WTC11 (cell line): ENCODE data around the gene SPATA17. TPM values are rescaled to one million over a fixed set of nuclear protein-coding genes. Genes with fewer than 3 reads are reported as not detected.

Experiments used
- ATAC-seq: fragments of 200-7000 bp; cut with Tn5 transposase; 2 replicates; pipeline ENCODE4 v1.10.0; 2021; ENCODE audit warnings: mild to moderate bottlenecking, moderate library complexity
- CTCF ChIA-PET: fragments of 300-600 bp; sonication (Branson Sonifier 250); formaldehyde crosslinking; loops from one replicate; lab custom pipeline; 2021; ENCODE audit warnings: antibody characterized with exemption; lab: Charles Lee
- POLR2A ChIA-PET: fragments of 350-600 bp; sonication (Branson Sonifier 250); formaldehyde crosslinking; loops from one replicate; lab custom pipeline; 2021; ENCODE audit warnings: antibody characterized with exemption; lab: Charles Lee
- DNase-seq: peaks from one replicate; pipeline ENCODE4 v3.0.0; 2021; ENCODE audit warnings: low spot score
- H3K27ac Mint-ChIP-seq: 2 replicates; pipeline ENCODE4 v1.8.0; 2021; ENCODE audit warnings: mixed read lengths
- H3K27me3 Mint-ChIP-seq: 2 replicates; pipeline ENCODE4 v1.8.0; 2021; ENCODE audit warnings: low read depth, mild to moderate bottlenecking, moderate library complexity, mixed read lengths
- H3K36me3 Mint-ChIP-seq: 2 replicates; pipeline ENCODE4 v1.8.0; 2021; ENCODE audit warnings: mixed read lengths
- H3K4me1 Mint-ChIP-seq: 2 replicates; pipeline ENCODE4 v1.8.0; 2022; ENCODE audit warnings: mixed read lengths
- H3K4me3 Mint-ChIP-seq: 2 replicates; pipeline ENCODE4 v1.8.0; 2021; ENCODE audit warnings: mild to moderate bottlenecking, moderate library complexity, mixed read lengths
- H3K9me3 Mint-ChIP-seq: 2 replicates; pipeline ENCODE4 v1.8.0; 2021; ENCODE audit warnings: mixed read lengths
- AFF4 ChIP-seq: sonication (generic); formaldehyde crosslinking; IDR thresholded peaks from 2 replicates; pipeline ENCODE4 v1.8.1; 2023; ENCODE audit warnings: mild to moderate bottlenecking, missing genetic modification reagents, borderline replicate concordance
- ATF6 ChIP-seq: sonication (generic); formaldehyde crosslinking; IDR thresholded peaks from 2 replicates; pipeline ENCODE4 v1.8.1; 2023; ENCODE audit warnings: mild to moderate bottlenecking, missing genetic modification reagents
- MXD4 ChIP-seq: fragments of 250-450 bp; sonication (Bioruptor Pico); IDR thresholded peaks from 2 replicates; pipeline ENCODE4 v1.8.0; 2021; ENCODE audit warnings: mild to moderate bottlenecking, moderate library complexity, borderline replicate concordance
- NR1H2 ChIP-seq: sonication (generic); formaldehyde crosslinking; IDR thresholded peaks from 2 replicates; pipeline ENCODE4 v1.9.0; 2021; ENCODE audit warnings: mild to moderate bottlenecking, moderate library complexity, missing genetic modification reagents
- NR2C2 ChIP-seq: sonication (generic); formaldehyde crosslinking; IDR thresholded peaks from 2 replicates; pipeline ENCODE4 v1.8.0; 2022; ENCODE audit warnings: mild to moderate bottlenecking, missing genetic modification reagents
- PRDM15 ChIP-seq: sonication (generic); formaldehyde crosslinking; IDR thresholded peaks from 2 replicates; pipeline ENCODE4 v1.8.0; 2022; ENCODE audit warnings: missing genetic modification reagents
- PRRX2 ChIP-seq: fragments of 250-450 bp; sonication (Bioruptor Pico); IDR thresholded peaks from 2 replicates; pipeline ENCODE4 v1.8.0; 2021; ENCODE audit warnings: mild to moderate bottlenecking
- TCF7 ChIP-seq: sonication (generic); formaldehyde crosslinking; IDR thresholded peaks from 2 replicates; pipeline ENCODE4 v1.8.0; 2022; ENCODE audit warnings: mild to moderate bottlenecking, low read depth, missing genetic modification reagents, moderate library complexity
- TEAD4 ChIP-seq: sonication (generic); formaldehyde crosslinking; IDR thresholded peaks from 2 replicates; pipeline ENCODE4 v1.8.0; 2022; ENCODE audit warnings: mild to moderate bottlenecking, missing genetic modification reagents
- USF1 ChIP-seq: sonication (generic); formaldehyde crosslinking; IDR thresholded peaks from 2 replicates; pipeline ENCODE4 v1.8.0; 2022; ENCODE audit warnings: mild to moderate bottlenecking, missing genetic modification reagents
- ZNF121 ChIP-seq: sonication (generic); formaldehyde crosslinking; IDR thresholded peaks from 2 replicates; pipeline ENCODE4 v1.8.0; 2023; ENCODE audit warnings: missing genetic modification reagents
- ZNF281 ChIP-seq: sonication (generic); formaldehyde crosslinking; IDR thresholded peaks from 2 replicates; pipeline ENCODE4 v1.8.0; 2023; ENCODE audit warnings: mild to moderate bottlenecking, missing genetic modification reagents
- ZNF423 ChIP-seq: fragments of 250-450 bp; sonication (Bioruptor Pico); IDR thresholded peaks from 2 replicates; pipeline ENCODE4 v2.1.2; 2022; ENCODE audit warnings: mild to moderate bottlenecking, moderate library complexity
- ZNF671 ChIP-seq: fragments of 250-450 bp; sonication (Bioruptor Pico); IDR thresholded peaks from 2 replicates; pipeline ENCODE4 v1.8.0; 2021; ENCODE audit warnings: mild to moderate bottlenecking
- ZSCAN18 ChIP-seq: fragments of 250-450 bp; sonication (Bioruptor Pico); IDR thresholded peaks from 2 replicates; pipeline ENCODE4 v2.1.2; 2022; ENCODE audit warnings: mild to moderate bottlenecking, moderate library complexity
- total RNA-seq: library from RNA; stranded (reverse); gene quantifications from 3 replicates; pipeline ENCODE4 v1.2.3, GENCODE V29; 2021

The SPATA17 gene
- total RNA-seq, 1 experiment from 2014 or later: 1.3 TPM

GRCh38 chr1:217703326-217703725 is 72.2 kb downstream of the SPATA17 start (continued):
- TF ChIP-seq PRDM15 (CRISPR knock-in tag): no peak
- TF ChIP-seq ZNF121 (CRISPR knock-in tag): no peak
- TF ChIP-seq TCF7: no peak
- TF ChIP-seq NR2C2 (CRISPR knock-in tag): no peak

- peaks cover 5% of the 10 kb centered on the region for H3K4me1 Mint-ChIP-seq
- DNase-seq (no peak), ATAC-seq (no peak)
- no peak overlapping the region for H3K4me3 Mint-ChIP-seq
- TF ChIP-seq ZNF671: no peak
- TF ChIP-seq ZNF423 (CRISPR knock-in tag): no peak
- no peak for TF ChIP-seq TEAD4 (CRISPR knock-in tag)
- no peak for TF ChIP-seq ZSCAN18 (CRISPR knock-in tag)
- no peak for TF ChIP-seq ZNF281 (CRISPR knock-in tag)
- no peak for TF ChIP-seq AFF4 (CRISPR knock-in tag)
- TF ChIP-seq NR1H2: no peak
- TF ChIP-seq USF1 (CRISPR knock-in tag): no peak
- TF ChIP-seq PRRX2 (CRISPR knock-in tag): no peak
- TF ChIP-seq ATF6: no peak
- no peak for TF ChIP-seq MXD4
- ChIA-PET POLR2A (no interaction called here), CTCF (no interaction called here)
- H3K27me3 Mint-ChIP-seq: no peaks in the 10 kb centered on the region
- no peak overlapping the region for H3K27ac Mint-ChIP-seq
- H3K9me3 Mint-ChIP-seq: no peaks in the 10 kb centered on the region
- H3K36me3 Mint-ChIP-seq: no peaks in the 10 kb centered on the region
Observed at GRCh38 chr1:217712925-217713597, 81.9 kb downstream of the SPATA17 start.
